PFSK-1 (cell line): Measurements from ENCODE around the gene USH1G.

Experiments used
- POLR2AphosphoS5 ChIP-seq: IDR thresholded peaks from 2 replicates; pipeline ENCODE4 v1.6.1; 2012; ENCODE audit warnings: low read depth, mild to moderate bottlenecking, control low read depth, low read length, moderate library complexity
- TAF1 ChIP-seq: IDR thresholded peaks from 2 replicates; pipeline ENCODE4 v1.6.1; 2012; ENCODE audit warnings: low read length, control low read depth, borderline replicate concordance; ENCODE audit not compliant: insufficient read depth
- TF ChIP-seq, protein P1 (sequence below), 2 experiments: IDR thresholded peaks; 2 replicates each; pipeline versions ENCODE4 v1.6.1 to v1.8.0; 2011 to 2012; ENCODE audit warnings: low read depth in 2 of 2, low read length in 2 of 2, control low read depth in 1 of 2, inconsistent platforms in 1 of 2, mild to moderate bottlenecking in 1 of 2, moderate library complexity in 1 of 2; ENCODE audit not compliant: insufficient read depth in 1 of 2

DNA sequence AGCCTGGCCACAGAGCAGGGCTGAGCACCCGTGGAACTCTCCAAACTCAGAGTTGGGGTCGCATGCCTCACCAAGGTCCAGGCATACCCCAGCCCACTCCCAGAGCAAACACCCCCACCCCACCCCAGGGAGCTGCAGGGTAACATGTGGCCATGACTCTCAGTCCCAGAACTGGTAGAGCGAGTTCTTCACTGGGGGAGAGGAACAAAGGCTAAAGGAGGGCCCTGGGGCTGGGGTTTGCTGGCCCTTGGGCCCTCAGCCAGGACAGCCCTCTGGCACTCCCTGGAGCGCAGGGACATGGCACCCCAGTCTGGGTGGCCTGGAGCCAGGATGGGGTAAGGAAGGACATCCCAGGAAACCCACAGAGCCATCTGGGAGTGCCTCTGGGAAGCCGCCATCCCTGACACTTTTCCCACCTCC lies 45.3 kb upstream of the USH1G start:
- TF ChIP-seq POLR2AphosphoS5: no peak
- TF ChIP-seq, protein P1, sequence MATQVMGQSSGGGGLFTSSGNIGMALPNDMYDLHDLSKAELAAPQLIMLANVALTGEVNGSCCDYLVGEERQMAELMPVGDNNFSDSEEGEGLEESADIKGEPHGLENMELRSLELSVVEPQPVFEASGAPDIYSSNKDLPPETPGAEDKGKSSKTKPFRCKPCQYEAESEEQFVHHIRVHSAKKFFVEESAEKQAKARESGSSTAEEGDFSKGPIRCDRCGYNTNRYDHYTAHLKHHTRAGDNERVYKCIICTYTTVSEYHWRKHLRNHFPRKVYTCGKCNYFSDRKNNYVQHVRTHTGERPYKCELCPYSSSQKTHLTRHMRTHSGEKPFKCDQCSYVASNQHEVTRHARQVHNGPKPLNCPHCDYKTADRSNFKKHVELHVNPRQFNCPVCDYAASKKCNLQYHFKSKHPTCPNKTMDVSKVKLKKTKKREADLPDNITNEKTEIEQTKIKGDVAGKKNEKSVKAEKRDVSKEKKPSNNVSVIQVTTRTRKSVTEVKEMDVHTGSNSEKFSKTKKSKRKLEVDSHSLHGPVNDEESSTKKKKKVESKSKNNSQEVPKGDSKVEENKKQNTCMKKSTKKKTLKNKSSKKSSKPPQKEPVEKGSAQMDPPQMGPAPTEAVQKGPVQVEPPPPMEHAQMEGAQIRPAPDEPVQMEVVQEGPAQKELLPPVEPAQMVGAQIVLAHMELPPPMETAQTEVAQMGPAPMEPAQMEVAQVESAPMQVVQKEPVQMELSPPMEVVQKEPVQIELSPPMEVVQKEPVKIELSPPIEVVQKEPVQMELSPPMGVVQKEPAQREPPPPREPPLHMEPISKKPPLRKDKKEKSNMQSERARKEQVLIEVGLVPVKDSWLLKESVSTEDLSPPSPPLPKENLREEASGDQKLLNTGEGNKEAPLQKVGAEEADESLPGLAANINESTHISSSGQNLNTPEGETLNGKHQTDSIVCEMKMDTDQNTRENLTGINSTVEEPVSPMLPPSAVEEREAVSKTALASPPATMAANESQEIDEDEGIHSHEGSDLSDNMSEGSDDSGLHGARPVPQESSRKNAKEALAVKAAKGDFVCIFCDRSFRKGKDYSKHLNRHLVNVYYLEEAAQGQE (IDR thresholded peaks at IDR 0.05; ENCODE audit: insufficient read depth in 1 of 2, low read depth in 2 of 2, low read length in 2 of 2): no peak
- no peak for TF ChIP-seq TAF1
